Measurements from ENCODE around the gene NPEPPS.
"Not testable (repeated sequence)": the region's sequence is repeated elsewhere in the genome, so short reads cannot be mapped to it uniquely, and the experiment has no call there.

GRCh38 chr17:47513301-47513700, 17.6 kb upstream of the NPEPPS start:
- not testable (repeated sequence) for TF ChIP-seq CTCF (conservative IDR thresholded peaks at IDR 0.05 in 1 of 2, IDR thresholded peaks at IDR 0.05 in 1 of 2; ENCODE audit: low read depth in 1 of 2, low read length in 2 of 2); EZH2 (IDR thresholded peaks at IDR 0.05; ENCODE audit: low read length, missing control alignments)

Data from fibroblast of lung (primary cell).